ENCODE measurements around the gene ZNF792.
"Not testable (repeated sequence)": the region's sequence is repeated elsewhere in the genome, so short reads cannot be mapped to it uniquely, and the experiment has no call there.

ZNF792 gene

GRCh38 chr19:34982275-34982674 is 18.2 kb upstream of the ZNF792 start:
- no peak for DNase-seq (ENCODE audit: low read depth, low spot score)
- TF ChIP-seq CTCF (IDR thresholded peaks at IDR 0.05; ENCODE audit: low read depth, low read length) = no peak
- in situ Hi-C loops (cut with HindIII; ENCODE audit: low sequenced_read_pairs) = no loop called here

DNA sequence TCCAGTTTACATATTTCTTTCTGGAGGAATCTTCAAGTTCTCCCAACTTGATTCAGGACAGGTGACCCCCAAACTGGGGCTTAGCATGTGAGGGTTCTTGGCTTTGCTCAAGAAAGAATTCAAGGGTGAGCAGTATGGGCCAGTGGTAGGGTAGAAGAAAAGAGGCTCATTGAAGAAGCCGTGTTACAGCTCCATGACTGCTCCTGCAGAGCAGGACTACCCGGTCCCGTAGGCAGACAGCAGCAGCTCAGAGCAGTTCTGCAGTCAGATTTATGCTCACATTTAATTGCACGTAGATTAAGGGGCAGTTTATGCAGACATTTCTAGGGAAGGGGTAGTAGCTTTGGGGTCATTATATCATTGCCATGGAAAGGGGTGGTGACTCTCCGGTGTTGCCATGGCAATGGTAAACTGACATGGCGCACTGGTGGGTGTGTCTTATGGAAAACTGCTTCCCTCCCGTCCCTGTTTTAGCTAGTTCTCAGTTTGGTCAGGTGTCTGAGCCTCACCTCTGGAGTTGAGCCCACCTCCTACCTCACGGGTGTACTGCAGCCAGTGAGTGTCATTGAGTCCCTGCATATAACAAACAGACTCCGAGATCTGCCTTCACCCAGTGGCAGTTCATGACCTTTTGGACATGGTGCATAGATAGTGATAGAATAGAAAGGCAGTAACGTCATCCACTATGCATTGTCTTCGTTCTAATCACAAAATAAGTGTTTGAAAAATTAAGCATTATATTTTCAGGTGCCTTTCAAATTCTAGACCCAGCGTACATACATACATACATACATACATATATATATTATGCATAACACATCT is 16.0 kb upstream of the ZNF792 start:
- H3K4me3 ChIP-seq (ENCODE audit: low read depth, low read length) = no peak overlapping the region
- in situ Hi-C loops (cut with HindIII; ENCODE audit: low sequenced_read_pairs) = no loop called here
- no peak for DNase-seq (ENCODE audit: low read depth, low spot score)
- TF ChIP-seq CTCF (IDR thresholded peaks at IDR 0.05; ENCODE audit: low read depth, low read length) = no peak

More at GRCh38 chr19:34982275-34982674, 18.2 kb upstream of the ZNF792 start:
- H3K4me3 ChIP-seq (ENCODE audit: low read depth, low read length) = no peak overlapping the region

DNA sequence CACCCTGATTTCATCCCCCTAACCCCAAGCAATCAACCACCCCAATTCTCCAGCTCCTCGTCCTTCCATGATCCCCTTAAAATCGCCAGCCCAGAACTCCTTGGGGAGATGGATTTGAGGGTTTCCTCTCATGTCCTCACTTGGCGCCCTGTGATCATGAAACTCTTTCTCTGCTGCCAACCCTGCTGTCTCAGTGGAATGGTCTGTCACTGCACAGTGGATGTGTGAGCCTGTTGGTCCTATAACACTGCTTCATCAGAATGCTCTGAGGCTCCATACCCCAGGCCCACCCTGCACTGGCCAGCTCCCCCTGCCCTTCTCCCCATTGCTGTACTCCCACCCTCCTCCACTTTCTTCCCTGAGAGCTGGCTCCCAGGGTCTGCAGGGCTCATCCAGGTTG is 12.6 kb upstream of the ZNF792 start:
- H3K4me3 ChIP-seq (ENCODE audit: low read depth, low read length) = no peak overlapping the region
- no peak for DNase-seq (ENCODE audit: low read depth, low spot score)
- no peak for TF ChIP-seq CTCF (IDR thresholded peaks at IDR 0.05; ENCODE audit: low read depth, low read length)
- in situ Hi-C loops (cut with HindIII; ENCODE audit: low sequenced_read_pairs) = no loop called here

GRCh38 chr19:34975056-34975455 is 11.0 kb upstream of the ZNF792 start:
- H3K4me3 ChIP-seq (ENCODE audit: low read depth, low read length) = no peak overlapping the region
- TF ChIP-seq CTCF (IDR thresholded peaks at IDR 0.05; ENCODE audit: low read depth, low read length) = no peak
- DNase-seq (ENCODE audit: low read depth, low spot score) = no peak
- in situ Hi-C loops (cut with HindIII; ENCODE audit: low sequenced_read_pairs) = no loop called here

- H3K4me3 ChIP-seq (ENCODE audit: low read depth, low read length) = no peak overlapping the region
- in situ Hi-C loops (cut with HindIII; ENCODE audit: low sequenced_read_pairs) = no loop called here
- DNase-seq (ENCODE audit: low read depth, low spot score) = no peak
- TF ChIP-seq CTCF (IDR thresholded peaks at IDR 0.05; ENCODE audit: low read depth, low read length) = no peak
Measured at GRCh38 chr19:34974646-34975045, 10.6 kb upstream of the ZNF792 start.

DNA sequence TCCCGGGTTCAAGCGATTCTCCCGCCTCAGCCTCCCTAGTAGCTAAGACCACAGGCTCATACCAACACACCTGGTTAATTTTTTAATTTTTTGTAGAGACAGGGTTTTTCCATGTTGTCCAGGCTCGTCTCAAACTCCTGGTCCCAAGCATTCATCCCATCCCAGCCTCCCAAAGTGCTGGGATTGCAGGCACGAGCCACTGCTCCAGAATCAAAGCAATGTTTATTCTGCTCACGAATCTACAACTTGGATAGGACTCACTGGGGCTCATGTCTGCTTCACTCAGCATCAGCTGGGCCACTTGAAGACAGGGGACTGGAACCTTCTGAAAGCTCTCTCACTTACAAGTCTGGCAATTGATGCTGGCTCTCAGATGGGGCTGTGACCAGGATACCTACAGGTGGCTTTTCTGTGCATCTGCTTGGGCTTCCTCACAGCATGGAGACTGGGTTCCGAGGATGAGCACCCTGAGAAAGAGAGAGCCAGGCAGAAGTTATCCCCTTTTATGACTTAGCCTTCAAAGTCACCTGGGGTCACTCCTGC is 8.2 kb upstream of the ZNF792 start:
- no peak overlapping the region for H3K4me3 ChIP-seq (ENCODE audit: low read depth, low read length)
- no peak for DNase-seq (ENCODE audit: low read depth, low spot score)
- no peak for TF ChIP-seq CTCF (IDR thresholded peaks at IDR 0.05; ENCODE audit: low read depth, low read length)
- in situ Hi-C loops (cut with HindIII; ENCODE audit: low sequenced_read_pairs) = no loop called here

DNA sequence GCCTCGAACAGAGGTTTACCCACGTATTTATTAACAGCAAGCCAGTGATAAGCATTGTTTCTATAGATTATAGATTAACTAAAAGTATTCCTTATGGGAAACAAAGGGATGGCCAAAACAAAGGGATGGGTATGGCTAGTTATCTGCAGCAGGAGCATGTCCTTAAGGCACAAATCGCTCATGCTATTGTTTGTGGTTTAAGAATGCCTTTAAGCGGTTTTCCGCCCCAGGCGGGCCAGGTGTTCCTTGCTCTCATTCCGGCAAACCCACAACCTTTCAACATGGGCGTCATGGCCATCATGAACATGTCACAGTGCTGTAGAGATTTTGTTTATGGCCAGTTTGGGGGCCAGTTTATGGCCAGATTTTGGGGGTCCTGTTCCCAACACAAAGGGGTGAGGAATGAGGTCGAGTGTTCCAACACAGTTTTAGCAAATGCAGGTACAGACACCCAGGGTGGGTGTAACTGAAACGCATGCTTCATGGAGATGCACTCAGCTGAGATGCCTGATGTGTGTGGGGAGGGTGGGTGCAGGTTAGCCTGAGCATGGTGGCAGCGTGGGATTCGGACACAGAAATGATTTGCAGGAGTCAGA is 6.3 kb upstream of the ZNF792 start:
- H3K4me3 ChIP-seq (ENCODE audit: low read depth, low read length); DNase-seq (ENCODE audit: low read depth, low spot score); in situ Hi-C loops (cut with HindIII; ENCODE audit: low sequenced_read_pairs): not testable (repeated sequence)
